ENCODE data around the gene SERAC1.
"Not testable (repeated sequence)": the region's sequence is repeated elsewhere in the genome, so short reads cannot be mapped to it uniquely, and the experiment has no call there.

SERAC1 gene

GRCh38 chr6:158158123-158158522 lies 9.9 kb downstream of the SERAC1 start:
- TF ChIP-seq CTCF (conservative IDR thresholded peaks at IDR 0.05) (no peak), ZFX (IDR thresholded peaks at IDR 0.05) (no peak)
- no peak overlapping the region for H3K27ac ChIP-seq

GRCh38 chr6:158157064-158157764 lies 10.8 kb downstream of the SERAC1 start:
- no peak for TF ChIP-seq CTCF (conservative IDR thresholded peaks at IDR 0.05)
- no peak overlapping the region for H3K27ac ChIP-seq

- TF ChIP-seq ZFX (IDR thresholded peaks at IDR 0.05) (no peak), CTCF (conservative IDR thresholded peaks at IDR 0.05) (no peak)
- no peak overlapping the region for H3K27ac ChIP-seq
Measured at GRCh38 chr6:158154816-158155215, 13.2 kb downstream of the SERAC1 start.

- TF ChIP-seq ZFX (IDR thresholded peaks at IDR 0.05): no peak
- TF ChIP-seq CTCF (conservative IDR thresholded peaks at IDR 0.05): no peak
- H3K27ac ChIP-seq: no peak overlapping the region
Measured at GRCh38 chr6:158153576-158153975, 14.5 kb downstream of the SERAC1 start.

GRCh38 chr6:158152659-158153058 lies 15.4 kb downstream of the SERAC1 start:
- H3K27ac ChIP-seq: no peak overlapping the region
- no peak for TF ChIP-seq CTCF (conservative IDR thresholded peaks at IDR 0.05)
- TF ChIP-seq ZFX (IDR thresholded peaks at IDR 0.05): no peak

GRCh38 chr6:158152025-158152424 lies 16.0 kb downstream of the SERAC1 start:
- not testable (repeated sequence) for H3K27ac ChIP-seq

GRCh38 chr6:158150701-158151100 lies 17.4 kb downstream of the SERAC1 start:
- no peak overlapping the region for H3K27ac ChIP-seq
- TF ChIP-seq CTCF (conservative IDR thresholded peaks at IDR 0.05): no peak
- TF ChIP-seq ZFX (IDR thresholded peaks at IDR 0.05): no peak

- TF ChIP-seq ZFX (IDR thresholded peaks at IDR 0.05): no peak
- TF ChIP-seq CTCF (conservative IDR thresholded peaks at IDR 0.05): no peak
- H3K27ac ChIP-seq: no peak overlapping the region
Measured at GRCh38 chr6:158149641-158150040, 18.4 kb downstream of the SERAC1 start.
